ENCODE data around the gene FAM174C.

- no peak for TF ChIP-seq CTCF (optimal IDR thresholded peaks at IDR 0.05 in 1 of 3, IDR thresholded peaks at IDR 0.05 in 1 of 3, conservative IDR thresholded peaks at IDR 0.05 in 1 of 3; ENCODE audit: extremely low read depth in 1 of 3, insufficient read depth in 2 of 3, low read length in 3 of 3)
- no peak for TF ChIP-seq EZH2 (IDR thresholded peaks at IDR 0.05; ENCODE audit: low read length)
Observed at GRCh38 chr19:1275976-1276627, 772 bp downstream of the FAM174C start.

All from keratinocyte (primary cell).